Gastrocnemius medialis (tissue), 4 donors: ENCODE data around the gene SOWAHB.

Experiments used
- CTCF ChIP-seq, 5 experiments: fragments of 450-650 bp in 3 of 5; fragments of 200-600 bp in 2 of 5; sonication (generic) in 2 of 5; IDR thresholded peaks in 4 of 5; conservative IDR thresholded peaks in 1 of 5; 1 replicate in 4 of 5; 2 replicates in 1 of 5; pipeline ENCODE4 v1.5.1; 2016 to 2019; ENCODE audit warnings: antibody characterized with exemption in 5 of 5, mild to moderate bottlenecking in 3 of 5, moderate library complexity in 3 of 5
- POLR2A ChIP-seq, 2 donors: fragments of 450-650 bp; IDR thresholded peaks; one replicate each; pipeline ENCODE4 v1.6.1; 2017; ENCODE audit warnings: antibody characterized with exemption in 2 of 2, mild to moderate bottlenecking in 2 of 2, moderate library complexity in 2 of 2

- no peak for TF ChIP-seq CTCF (IDR thresholded peaks at IDR 0.05 in 4 of 5, conservative IDR thresholded peaks at IDR 0.05 in 1 of 5)
- TF ChIP-seq POLR2A (IDR thresholded peaks at IDR 0.05), result no peak
These were observed 11.0 kb downstream of the SOWAHB start for GRCh38 chr4:76886848-76887441.
